GM12864 (cell line): Measurements from ENCODE around the gene MAGI2.
"Not testable (repeated sequence)": the region's sequence is repeated elsewhere in the genome, so short reads cannot be mapped to it uniquely, and the experiment has no call there.

ENCODE experiments used
- DNase-seq: peaks from one replicate; pipeline ENCODE4 v3.0.0-alpha.2; 2011; ENCODE audit warnings: low read depth
- H3K4me3 ChIP-seq: 2 replicates; pipeline ENCODE4 v1.5.1; 2011; ENCODE audit warnings: mild to moderate bottlenecking, low read depth, low read length, control low read depth
- TF ChIP-seq, protein P1 (sequence below): IDR thresholded peaks from 2 replicates; pipeline ENCODE4 v1.5.1; 2011; ENCODE audit warnings: low read depth, mild to moderate bottlenecking, moderate library complexity, low read length, control low read depth, inconsistent platforms; ENCODE audit errors: missing control alignments

The MAGI2 gene

DNA sequence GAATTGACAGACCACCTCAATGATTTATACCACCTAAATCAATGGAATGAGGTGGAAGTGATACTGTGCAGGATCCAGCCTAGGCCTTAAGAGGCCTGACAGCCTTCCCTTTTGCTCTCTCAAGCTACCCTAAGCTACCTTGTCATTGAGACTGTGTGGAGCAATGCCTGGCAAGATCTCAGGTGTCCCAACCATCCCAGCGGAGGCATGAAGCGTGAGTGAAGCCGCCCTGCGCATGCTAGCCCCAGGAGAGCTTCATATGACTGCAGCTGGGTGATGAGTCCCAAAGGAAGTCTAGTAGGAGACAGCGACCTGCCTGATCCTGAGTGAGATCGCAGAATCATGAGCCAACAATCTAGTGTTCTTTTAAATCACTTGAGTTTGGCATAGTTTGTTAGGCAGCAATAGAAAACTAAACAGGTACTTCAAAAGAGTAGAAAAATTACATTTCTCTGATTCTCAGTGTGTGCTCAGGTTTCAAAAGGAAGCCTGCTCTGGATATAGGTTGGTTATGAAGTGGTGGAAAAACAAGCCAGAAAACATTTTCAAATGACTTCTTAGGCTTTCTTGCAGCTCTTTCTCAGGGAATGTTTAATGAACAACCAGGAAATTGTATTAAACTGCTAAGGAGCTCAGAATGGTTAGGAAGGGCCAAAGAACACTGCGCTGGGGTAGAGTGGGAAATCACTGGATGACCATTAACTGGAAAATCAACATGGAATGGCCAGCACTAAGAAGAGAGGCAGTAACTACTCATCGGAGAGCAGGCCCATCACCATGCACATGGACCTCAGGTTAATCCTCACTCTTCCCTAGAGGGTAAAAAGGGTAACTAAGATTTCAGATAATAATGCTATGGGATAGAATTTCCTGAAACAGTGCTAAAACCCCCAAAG is 1119.7 kb downstream of the MAGI2 start:
- DNase-seq: no peak
- no peak overlapping the region for H3K4me3 ChIP-seq
- TF ChIP-seq, protein P1, sequence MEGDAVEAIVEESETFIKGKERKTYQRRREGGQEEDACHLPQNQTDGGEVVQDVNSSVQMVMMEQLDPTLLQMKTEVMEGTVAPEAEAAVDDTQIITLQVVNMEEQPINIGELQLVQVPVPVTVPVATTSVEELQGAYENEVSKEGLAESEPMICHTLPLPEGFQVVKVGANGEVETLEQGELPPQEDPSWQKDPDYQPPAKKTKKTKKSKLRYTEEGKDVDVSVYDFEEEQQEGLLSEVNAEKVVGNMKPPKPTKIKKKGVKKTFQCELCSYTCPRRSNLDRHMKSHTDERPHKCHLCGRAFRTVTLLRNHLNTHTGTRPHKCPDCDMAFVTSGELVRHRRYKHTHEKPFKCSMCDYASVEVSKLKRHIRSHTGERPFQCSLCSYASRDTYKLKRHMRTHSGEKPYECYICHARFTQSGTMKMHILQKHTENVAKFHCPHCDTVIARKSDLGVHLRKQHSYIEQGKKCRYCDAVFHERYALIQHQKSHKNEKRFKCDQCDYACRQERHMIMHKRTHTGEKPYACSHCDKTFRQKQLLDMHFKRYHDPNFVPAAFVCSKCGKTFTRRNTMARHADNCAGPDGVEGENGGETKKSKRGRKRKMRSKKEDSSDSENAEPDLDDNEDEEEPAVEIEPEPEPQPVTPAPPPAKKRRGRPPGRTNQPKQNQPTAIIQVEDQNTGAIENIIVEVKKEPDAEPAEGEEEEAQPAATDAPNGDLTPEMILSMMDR: no peak

DNA sequence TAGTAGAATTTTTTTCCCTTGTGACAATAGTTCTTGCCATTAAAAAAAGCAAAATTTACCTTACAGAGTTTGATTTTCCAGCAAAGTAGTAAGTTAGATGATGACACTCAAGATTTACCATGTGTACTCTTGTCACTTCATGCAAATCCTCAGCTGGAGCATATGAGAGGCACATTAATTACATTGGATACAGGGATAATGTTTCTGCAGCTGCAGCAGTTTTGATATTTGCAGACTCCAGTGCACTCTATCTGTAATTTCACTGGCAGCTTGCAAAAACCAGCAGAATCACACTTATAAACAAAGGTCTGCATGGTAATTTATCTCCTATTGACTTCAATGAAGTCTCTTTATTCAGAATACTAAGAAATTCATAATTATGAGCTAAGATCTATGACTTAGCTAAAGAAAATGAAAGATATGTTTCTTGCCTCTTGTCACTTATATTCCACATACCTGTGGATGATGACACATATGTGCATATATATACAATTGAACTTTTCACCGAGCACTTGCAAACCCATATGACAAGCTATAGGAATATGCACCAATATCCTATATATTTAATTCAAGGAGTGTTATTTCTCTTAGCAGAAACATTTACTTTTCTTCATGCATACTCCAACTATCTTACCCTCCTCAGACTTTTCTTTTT is 1124.3 kb downstream of the MAGI2 start:
- no peak for DNase-seq
- H3K4me3 ChIP-seq: no peak overlapping the region
- TF ChIP-seq, protein P1: no peak

DNA sequence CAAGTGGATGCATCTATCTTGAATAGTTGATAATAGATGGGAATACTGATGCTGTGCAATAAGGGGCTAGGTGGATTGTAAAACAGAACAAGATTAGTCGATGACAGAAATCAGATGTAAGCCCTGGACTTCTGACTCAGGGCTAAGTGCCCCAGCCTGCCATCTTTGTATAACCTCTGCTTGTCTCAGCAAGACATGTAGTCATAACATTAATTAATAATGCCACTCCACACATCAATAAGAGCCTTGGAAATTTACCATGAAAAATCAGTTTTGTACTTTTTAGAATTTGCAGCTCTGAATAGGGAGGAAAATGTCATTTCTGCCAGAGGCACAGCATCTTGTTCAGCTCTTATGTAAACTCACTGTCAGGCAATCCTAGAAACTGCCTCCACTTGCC is 1125.7 kb downstream of the MAGI2 start:
- no peak for DNase-seq
- TF ChIP-seq, protein P1: no peak
- H3K4me3 ChIP-seq: no peak overlapping the region

DNA sequence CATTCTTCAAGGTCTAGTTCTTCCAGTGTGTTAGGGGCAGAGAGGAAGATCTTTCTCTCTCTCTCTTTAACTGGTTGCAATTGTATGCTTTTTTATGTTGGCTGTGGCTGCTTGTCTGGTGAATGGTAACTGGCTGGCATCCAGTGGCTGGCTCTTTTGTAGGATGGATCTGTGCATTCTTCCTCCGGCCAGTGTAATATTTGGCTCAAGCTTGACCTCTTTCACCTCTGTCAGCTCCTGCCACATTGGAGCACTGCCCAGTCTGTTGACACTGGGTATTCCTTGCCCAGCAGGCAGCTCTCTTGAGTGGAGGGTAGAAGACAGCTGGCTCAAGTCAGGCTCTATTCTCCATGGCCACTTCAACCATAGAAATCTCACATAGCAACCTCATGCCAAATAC is 1126.6 kb downstream of the MAGI2 start:
- DNase-seq: no peak
- TF ChIP-seq, protein P1: no peak
- H3K4me3 ChIP-seq: no peak overlapping the region

DNA sequence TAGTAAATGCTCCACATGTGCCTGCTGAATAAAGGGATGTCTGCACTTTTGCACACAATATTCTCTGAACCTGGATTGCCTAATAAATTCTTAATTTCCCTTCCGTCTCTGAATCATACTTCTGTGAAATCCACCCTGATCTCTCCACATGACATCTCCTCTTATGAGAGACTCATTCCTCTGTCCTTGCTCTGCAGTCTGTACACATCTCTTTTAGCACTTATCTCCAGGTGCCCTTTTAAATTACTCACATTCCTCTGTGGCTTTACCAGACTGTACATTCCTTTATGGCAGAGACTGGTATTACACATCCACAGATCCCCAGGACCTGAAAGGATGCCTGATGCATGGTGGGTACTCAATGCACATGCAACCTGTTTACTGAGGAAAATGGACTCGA is 1127.3 kb downstream of the MAGI2 start:
- H3K4me3 ChIP-seq: no peak overlapping the region
- TF ChIP-seq, protein P1: no peak
- DNase-seq: no peak

DNA sequence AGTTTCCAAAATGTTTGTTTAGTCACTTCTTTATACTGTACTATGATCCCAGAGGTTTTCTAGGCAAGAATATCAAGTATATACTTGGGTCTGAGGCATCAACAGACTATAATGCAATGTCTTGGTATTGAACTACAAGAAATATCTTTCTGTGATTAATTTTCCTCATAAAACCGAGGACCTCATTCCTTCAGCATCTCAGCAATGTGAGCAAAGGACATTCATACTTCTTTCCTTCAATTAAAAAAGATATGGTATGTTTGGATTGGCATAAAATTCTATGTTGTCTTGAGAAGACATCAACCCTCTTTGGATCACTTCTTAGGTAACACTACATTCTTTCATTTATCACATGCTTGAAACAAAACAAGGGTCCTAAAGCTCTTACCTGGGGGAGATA is 1130.3 kb downstream of the MAGI2 start:
- DNase-seq: no peak
- TF ChIP-seq, protein P1: no peak
- H3K4me3 ChIP-seq: no peak overlapping the region

DNA sequence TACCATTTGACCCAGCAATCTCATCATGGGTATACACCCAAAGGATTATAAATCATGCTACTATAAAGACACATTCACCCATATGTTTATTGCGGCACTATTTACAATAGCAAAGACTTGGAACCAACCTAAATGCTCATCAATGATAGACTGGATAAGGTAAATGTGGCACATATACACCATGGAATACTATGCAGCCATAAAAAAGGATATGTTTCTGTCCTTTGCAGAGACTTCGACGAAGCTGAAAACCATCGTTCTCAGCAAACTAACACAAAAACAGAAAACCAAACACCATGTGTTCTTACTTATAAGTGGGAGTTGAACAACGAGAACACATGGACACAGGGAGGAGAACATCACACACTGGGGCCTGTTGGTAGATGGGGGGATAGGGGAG is 1131.2 kb downstream of the MAGI2 start:
- DNase-seq, H3K4me3 ChIP-seq: not testable (repeated sequence)
